EL (cell line): ENCODE results near the gene PMPCA.

Experiments
- DNase-seq: peaks from one replicate; pipeline ENCODE4 v3.0.0-alpha.2; 2016

The PMPCA gene

GRCh38 chr9:136463578-136463977, 53.1 kb downstream of the PMPCA start:
- DNase-seq, result no peak

GRCh38 chr9:136464241-136464640, 53.8 kb downstream of the PMPCA start:
- DNase-seq, result no peak

- no peak for DNase-seq
Measured at GRCh38 chr9:136465500-136466154, 55.2 kb downstream of the PMPCA start.

GRCh38 chr9:136466155-136466541, 55.7 kb downstream of the PMPCA start:
- DNase-seq, result no peak

- no peak for DNase-seq
Measured at GRCh38 chr9:136467766-136468165, 57.3 kb downstream of the PMPCA start.

GRCh38 chr9:136470356-136470755, 59.9 kb downstream of the PMPCA start:
- no peak for DNase-seq

GRCh38 chr9:136470792-136471469, 60.5 kb downstream of the PMPCA start:
- DNase-seq, result no peak

- no peak for DNase-seq
Measured at GRCh38 chr9:136471802-136472487, 61.5 kb downstream of the PMPCA start.

GRCh38 chr9:136472640-136473353, 62.3 kb downstream of the PMPCA start:
- DNase-seq, result no peak

GRCh38 chr9:136473354-136473721, 62.9 kb downstream of the PMPCA start:
- DNase-seq, result no peak
